ENCODE results near the gene STXBP1. TPM values are rescaled to one million over a fixed set of nuclear protein-coding genes. Genes with fewer than 3 reads are reported as not detected.

The STXBP1 gene
- 19.6 and 23.4 TPM in 2 replicates for total RNA-seq

GRCh38 chr9:127611899-127612790 lies at the start of gene STXBP1:
Gene STXBP1 (plus strand): TSS chr9:127612277. CDS start chr9:127612404, 127 bp downstream.

GRCh38 chr9:127706836-127707241 lies 94.8 kb downstream of the STXBP1 start, which contains the start of gene CFAP157:
Gene CFAP157 (plus strand): TSS chr9:127706988. CDS start chr9:127707032, 44 bp downstream.

GRCh38 chr9:127715470-127716337 lies 103.6 kb downstream of the STXBP1 start, which contains the start of the genes PTRH1 and TTC16:
Gene PTRH1 (minus strand): TSS chr9:127715663. CDS start chr9:127715639, 24 bp downstream.
Gene TTC16 (plus strand): TSS chr9:127716079. CDS start chr9:127716146, 67 bp downstream.

GRCh38 chr9:127734747-127735529 lies 122.9 kb downstream of the STXBP1 start, which contains the start of gene TOR2A:
Gene TOR2A (minus strand): TSS chr9:127735294. CDS start chr9:127735270, 24 bp downstream.

Other genes with a start within 250 kb of the STXBP1 start
- 5.6 and 7.3 TPM in 2 replicates for gene SLC2A8, start 215.1 kb upstream of the STXBP1 start, total RNA-seq
- gene ZNF79, start 187.9 kb upstream of the STXBP1 start, total RNA-seq: 10.5 and 15.2 TPM in 2 replicates
- gene RPL12, start 160.9 kb upstream of the STXBP1 start, total RNA-seq: 1,132 and 1,340 TPM in 2 replicates
- gene LRSAM1, start 160.8 kb upstream of the STXBP1 start, total RNA-seq: 9.3 and 11.3 TPM in 2 replicates
- 0.28 TPM in 1 of 2 replicates, not detected in the other for gene CFAP157, start 94.7 kb downstream of the STXBP1 start, total RNA-seq
- gene PTRH1, start 103.4 kb downstream of the STXBP1 start, total RNA-seq: 17.8 and 32.0 TPM in 2 replicates
- gene TTC16, start 103.8 kb downstream of the STXBP1 start, total RNA-seq: under 0.01 TPM in 1 of 2 replicates, not detected in the other
- 2.3 and 3.8 TPM in 2 replicates for gene TOR2A, start 123.0 kb downstream of the STXBP1 start, total RNA-seq
- gene SH2D3C, start 166.4 kb downstream of the STXBP1 start, total RNA-seq: 0.19 and 0.85 TPM in 2 replicates
- gene CDK9, start 173.8 kb downstream of the STXBP1 start, total RNA-seq: 36.4 and 37.4 TPM in 2 replicates
- 41.4 and 50.2 TPM in 2 replicates for gene FPGS, start 190.6 kb downstream of the STXBP1 start, total RNA-seq
- gene ENG, start 242.4 kb downstream of the STXBP1 start, total RNA-seq: 24.2 and 34.3 TPM in 2 replicates